K562 (cell line): Measurements from ENCODE around the gene DNAH8.

Source experiments
- CHD2 ChIP-seq: IDR thresholded peaks from 2 replicates; pipeline ENCODE4 v1.6.1; 2011; ENCODE audit warnings: low read depth, low read length
- CTCF ChIP-seq, 3 experiments: IDR thresholded peaks in 2 of 3; conservative IDR thresholded peaks in 1 of 3; 2 replicates each; pipeline ENCODE4 v1.5.1; 2011 to 2012; ENCODE audit warnings: low read length in 3 of 3, mild to moderate bottlenecking in 3 of 3, control low read depth in 2 of 3, improper control_type of control experiment in 1 of 3, inconsistent platforms in 1 of 3, low read depth in 1 of 3, mixed read lengths in 1 of 3, moderate library complexity in 1 of 3; ENCODE audit not compliant: insufficient read depth in 2 of 3
- EP300 ChIP-seq: IDR thresholded peaks from 2 replicates; pipeline ENCODE4 v1.6.1; 2012; ENCODE audit warnings: low read length, improper control_type of control experiment
- FOS ChIP-seq: IDR thresholded peaks from 3 replicates; pipeline ENCODE4 v1.6.1; 2011; ENCODE audit not compliant: insufficient read length; ENCODE audit errors: extremely low read depth
- FOXJ3 ChIP-seq: sonication (generic); formaldehyde crosslinking; IDR thresholded peaks from 2 replicates; pipeline ENCODE4 v1.4.0; 2020; ENCODE audit warnings: mild to moderate bottlenecking, missing genetic modification reagents
- HCFC1 ChIP-seq: IDR thresholded peaks from 2 replicates; pipeline ENCODE4 v1.6.1; 2012; ENCODE audit warnings: low read depth, low read length, improper control_type of control experiment
- SP2 ChIP-seq: IDR thresholded peaks from 2 replicates; pipeline ENCODE4 v1.6.1; 2011; ENCODE audit warnings: mild to moderate bottlenecking, low read depth, low read length, moderate library complexity; ENCODE audit not compliant: poor library complexity, severe bottlenecking; ENCODE audit errors: extremely low read depth
- TRIM24 ChIP-seq, 2 experiments: fragments of 450-650 bp; IDR thresholded peaks; 2 replicates each; pipeline ENCODE4 v1.6.1; 2016
- U2AF2 ChIP-seq: fragments of 200-400 bp; formaldehyde crosslinking; optimal IDR thresholded peaks from 2 replicates; pipeline ENCODE3; 2017; ENCODE audit warnings: low read depth, mild to moderate bottlenecking, low read length
- ZNF76 ChIP-seq: fragments of 250-450 bp; sonication (Bioruptor Pico); IDR thresholded peaks from 2 replicates; pipeline ENCODE4 v1.4.0; 2020; ENCODE audit warnings: mild to moderate bottlenecking, moderate library complexity, borderline replicate concordance
- TF ChIP-seq, protein P1 (sequence below): sonication (generic); formaldehyde crosslinking; IDR thresholded peaks from 2 replicates; pipeline ENCODE4 v1.8.0; 2022; ENCODE audit warnings: missing genetic modification reagents, mild to moderate bottlenecking, borderline replicate concordance
- TF ChIP-seq, protein P2 (sequence below): fragments of 450-650 bp; formaldehyde crosslinking; IDR thresholded peaks from 2 replicates; pipeline ENCODE4 v1.4.0; 2022; ENCODE audit warnings: mild to moderate bottlenecking, moderate library complexity

DNA sequence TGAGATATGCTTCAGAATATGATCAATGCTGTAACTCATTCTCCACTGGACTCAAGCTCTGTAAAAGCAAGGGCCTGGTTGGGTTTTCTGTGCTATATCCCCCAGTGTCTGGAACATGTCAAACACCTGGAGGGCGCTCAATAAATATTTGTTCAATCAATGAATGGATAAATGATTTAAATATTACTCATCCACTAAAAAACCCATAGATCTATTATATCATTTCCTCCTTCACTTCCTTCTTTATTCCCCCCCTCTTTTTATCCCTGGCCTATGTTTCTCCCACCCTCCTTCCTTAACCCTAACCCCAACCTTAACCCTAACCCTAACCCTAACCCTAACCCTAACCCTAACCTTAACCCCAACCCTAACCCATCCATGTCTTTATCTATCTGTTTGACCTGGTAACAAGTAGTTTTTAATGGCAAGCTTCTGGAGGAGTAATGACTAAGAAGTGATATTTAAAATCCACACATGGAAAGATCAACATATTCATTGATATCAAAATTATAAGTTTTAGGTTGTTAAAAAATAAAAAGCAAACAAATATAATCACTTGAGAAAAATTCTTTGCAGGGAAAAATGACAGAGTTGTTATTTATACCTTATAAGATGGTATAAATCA, 229.7 kb downstream of the DNAH8 start:
- TF ChIP-seq U2AF2: no peak
- no peak for TF ChIP-seq ZNF76 (CRISPR knock-in tag)
- TF ChIP-seq FOXJ3 (CRISPR knock-in tag): no peak
- TF ChIP-seq SP2: no peak
- no peak for TF ChIP-seq TRIM24 (IDR thresholded peaks at IDR 0.05)
- no peak for TF ChIP-seq CTCF (IDR thresholded peaks at IDR 0.05 in 2 of 3, conservative IDR thresholded peaks at IDR 0.05 in 1 of 3; ENCODE audit: insufficient read depth in 2 of 3, low read depth in 1 of 3, low read length in 3 of 3)
- TF ChIP-seq, protein P1, sequence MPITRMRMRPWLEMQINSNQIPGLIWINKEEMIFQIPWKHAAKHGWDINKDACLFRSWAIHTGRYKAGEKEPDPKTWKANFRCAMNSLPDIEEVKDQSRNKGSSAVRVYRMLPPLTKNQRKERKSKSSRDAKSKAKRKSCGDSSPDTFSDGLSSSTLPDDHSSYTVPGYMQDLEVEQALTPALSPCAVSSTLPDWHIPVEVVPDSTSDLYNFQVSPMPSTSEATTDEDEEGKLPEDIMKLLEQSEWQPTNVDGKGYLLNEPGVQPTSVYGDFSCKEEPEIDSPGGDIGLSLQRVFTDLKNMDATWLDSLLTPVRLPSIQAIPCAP (CRISPR knock-in tag): no peak
- no peak for TF ChIP-seq FOS
- TF ChIP-seq HCFC1: no peak
- TF ChIP-seq EP300: no peak
- TF ChIP-seq, protein P2, sequence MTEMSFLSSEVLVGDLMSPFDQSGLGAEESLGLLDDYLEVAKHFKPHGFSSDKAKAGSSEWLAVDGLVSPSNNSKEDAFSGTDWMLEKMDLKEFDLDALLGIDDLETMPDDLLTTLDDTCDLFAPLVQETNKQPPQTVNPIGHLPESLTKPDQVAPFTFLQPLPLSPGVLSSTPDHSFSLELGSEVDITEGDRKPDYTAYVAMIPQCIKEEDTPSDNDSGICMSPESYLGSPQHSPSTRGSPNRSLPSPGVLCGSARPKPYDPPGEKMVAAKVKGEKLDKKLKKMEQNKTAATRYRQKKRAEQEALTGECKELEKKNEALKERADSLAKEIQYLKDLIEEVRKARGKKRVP (CRISPR knock-in tag): no peak
- TF ChIP-seq CHD2: no peak
